Left lung (tissue), 10 donors: ENCODE results near the gene RAB28. TPM values are rescaled to one million over a fixed set of nuclear protein-coding genes. Genes with fewer than 3 reads are reported as not detected.

Experiments used
- ATAC-seq: fragments of 200-7000 bp; cut with Tn5 transposase; one replicate; pipeline ENCODE4 v1.9.1; 2020; ENCODE audit warnings: moderate library complexity
- DNase-seq, 4 donors: peaks; one replicate each; pipeline ENCODE4 v3.0.0-alpha.2; 2013 to 2020
- H3K27ac ChIP-seq, 2 donors: fragments of 200-600 bp; sonication (generic) in 1 of 2; one replicate each; pipeline versions ENCODE4 v1.5.0 to v1.8.0; 2020 to 2021
- H3K27me3 ChIP-seq, 2 donors: fragments of 200-600 bp; sonication (generic) in 1 of 2; one replicate each; pipeline versions ENCODE4 v1.5.0 to v1.8.0; 2020 to 2021
- H3K36me3 ChIP-seq, 2 donors: fragments of 200-600 bp; sonication (generic) in 1 of 2; one replicate each; pipeline versions ENCODE4 v1.5.0 to v1.8.0; 2020 to 2021
- H3K4me1 ChIP-seq, 2 donors: fragments of 200-600 bp; one replicate each; pipeline ENCODE4 v1.8.0; 2021
- H3K4me3 ChIP-seq, 2 donors: fragments of 200-600 bp; sonication (generic) in 1 of 2; one replicate each; pipeline versions ENCODE4 v1.5.0 to v1.8.0; 2020 to 2021; ENCODE audit warnings: mild to moderate bottlenecking in 1 of 2
- H3K9me3 ChIP-seq, 2 donors: fragments of 200-600 bp; sonication (generic) in 1 of 2; one replicate each; pipeline versions ENCODE4 v1.5.0 to v1.8.0; 2020 to 2021
- intact Hi-C, 2 donors: fragments of 100-400 bp; cut with DNase I; formaldehyde crosslinking; loops; one replicate each; pipeline versions ENCODE4 v1.11.2 to v1.14.2; 2022
- polyA plus RNA-seq, 6 donors: library from polyadenylated mRNA; unstranded; fragments of 120-200 nt; gene quantifications; one replicate each; pipeline ENCODE4 v1.2.1, GENCODE V29; 2013; ENCODE audit not compliant: insufficient read length in 6 of 6
- total RNA-seq, 2 donors: library from RNA; stranded (reverse); fragmentation: NEBNext Ultra II Directional; extraction: Animal tissue kit (Norgen Biotek cat#: 25700); gene quantifications; one replicate each; pipeline ENCODE4 v1.2.1, GENCODE V29; 2021
- TF ChIP-seq, protein P1 (sequence below), 2 donors: fragments of 200-600 bp; sonication (generic) in 1 of 2; IDR thresholded peaks; one replicate each; pipeline versions ENCODE4 v1.5.0 to v1.8.0; 2021; ENCODE audit warnings: antibody characterized with exemption in 2 of 2
- donor health status: DM: no; HTN: yes; CAD: no.
- donor health status: DM: no; HTN: no; CAD: no.

The RAB28 gene
- total and polyA plus RNA-seq, 8 donors = 12.2 to 33.4 (median 30.6) TPM

DNA sequence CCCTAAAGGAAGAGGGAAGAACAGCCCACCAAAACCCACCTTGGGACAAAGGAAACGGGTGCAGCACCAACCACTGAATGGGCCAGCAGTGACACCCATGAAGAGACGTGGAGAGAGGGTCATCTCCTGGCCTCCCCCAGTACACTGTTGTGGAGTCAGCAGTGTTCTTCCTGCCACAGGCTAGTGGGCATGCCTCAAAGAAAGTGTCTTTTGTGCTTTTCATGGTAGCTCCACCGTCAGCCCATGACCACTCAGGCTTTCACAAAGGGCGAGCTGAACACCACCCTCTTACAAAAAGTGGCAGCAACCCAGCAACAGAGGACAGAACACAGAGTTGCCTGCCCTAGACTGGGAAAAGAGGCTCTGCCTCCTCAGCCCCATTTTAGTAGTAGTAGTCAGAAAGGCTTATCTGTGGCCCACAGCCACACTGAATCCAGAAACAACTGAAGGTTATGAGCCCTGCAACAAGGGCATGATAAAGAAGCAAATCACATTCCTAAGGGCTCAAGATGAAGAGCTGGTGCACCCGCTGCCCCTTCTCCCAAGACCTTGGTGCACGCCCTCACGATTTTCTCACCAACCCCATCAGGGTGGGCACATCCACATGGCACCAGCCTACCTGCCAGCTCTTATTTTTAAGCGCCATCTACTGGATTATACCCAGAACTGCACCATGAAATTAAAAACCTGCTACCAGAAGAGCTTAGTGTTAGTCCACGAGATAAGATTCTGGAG, 53.1 kb downstream of the RAB28 start:
- no peak for ATAC-seq
- no peaks in the 10 kb centered on the region for H3K4me1 ChIP-seq
- DNase-seq = peak in 1 of 4 donors; percentile 14
- intact Hi-C loops = no loop called here
- H3K4me3 ChIP-seq = no peak overlapping the region
- peaks cover 0 to 3% of the 10 kb centered on the region in 2 donors for H3K9me3 ChIP-seq
- TF ChIP-seq, protein P1, sequence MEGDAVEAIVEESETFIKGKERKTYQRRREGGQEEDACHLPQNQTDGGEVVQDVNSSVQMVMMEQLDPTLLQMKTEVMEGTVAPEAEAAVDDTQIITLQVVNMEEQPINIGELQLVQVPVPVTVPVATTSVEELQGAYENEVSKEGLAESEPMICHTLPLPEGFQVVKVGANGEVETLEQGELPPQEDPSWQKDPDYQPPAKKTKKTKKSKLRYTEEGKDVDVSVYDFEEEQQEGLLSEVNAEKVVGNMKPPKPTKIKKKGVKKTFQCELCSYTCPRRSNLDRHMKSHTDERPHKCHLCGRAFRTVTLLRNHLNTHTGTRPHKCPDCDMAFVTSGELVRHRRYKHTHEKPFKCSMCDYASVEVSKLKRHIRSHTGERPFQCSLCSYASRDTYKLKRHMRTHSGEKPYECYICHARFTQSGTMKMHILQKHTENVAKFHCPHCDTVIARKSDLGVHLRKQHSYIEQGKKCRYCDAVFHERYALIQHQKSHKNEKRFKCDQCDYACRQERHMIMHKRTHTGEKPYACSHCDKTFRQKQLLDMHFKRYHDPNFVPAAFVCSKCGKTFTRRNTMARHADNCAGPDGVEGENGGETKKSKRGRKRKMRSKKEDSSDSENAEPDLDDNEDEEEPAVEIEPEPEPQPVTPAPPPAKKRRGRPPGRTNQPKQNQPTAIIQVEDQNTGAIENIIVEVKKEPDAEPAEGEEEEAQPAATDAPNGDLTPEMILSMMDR (IDR thresholded peaks at IDR 0.05) = peak in 1 of 2 donors; percentile 14
- no peak overlapping the region for H3K27ac ChIP-seq
- no peaks in the 10 kb centered on the region for H3K27me3 ChIP-seq
- H3K36me3 ChIP-seq = no peaks in the 10 kb centered on the region

DNA sequence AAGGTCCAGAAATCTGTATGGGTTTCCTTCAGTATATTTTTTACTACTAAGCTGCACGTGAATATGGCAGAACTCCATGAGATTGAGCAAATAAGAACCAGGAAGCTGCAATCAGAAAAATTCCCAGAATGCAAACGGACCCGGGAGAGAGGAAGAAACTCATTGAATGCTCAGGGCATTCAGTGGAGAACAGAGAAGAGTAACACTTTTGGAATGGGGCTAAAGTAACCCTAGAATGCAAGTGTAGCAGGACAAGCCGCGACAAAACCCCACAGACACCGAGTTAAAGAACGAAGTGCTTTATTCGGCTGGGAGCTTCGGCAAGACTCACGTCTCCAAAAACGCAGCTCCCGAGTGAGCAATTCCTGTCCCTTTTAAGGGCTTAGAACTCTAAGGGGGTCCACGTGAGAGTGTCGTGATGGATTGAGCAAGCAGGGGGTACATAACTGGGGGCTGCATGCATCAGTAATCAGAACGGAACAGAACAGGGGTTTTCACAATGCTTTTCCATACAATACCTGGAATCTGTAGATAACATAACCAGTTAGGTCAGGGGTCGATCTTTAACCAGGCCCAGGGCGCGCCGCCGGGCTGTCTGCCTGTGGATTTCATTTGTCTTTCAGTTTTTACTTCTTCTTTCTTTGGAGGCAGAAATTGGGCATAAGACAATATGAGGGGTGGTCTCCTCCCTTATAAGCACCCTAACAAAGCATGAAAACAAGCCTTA, 56.4 kb downstream of the RAB28 start:
- no peak overlapping the region for H3K4me3 ChIP-seq
- ATAC-seq = peak; percentile 22

DNA sequence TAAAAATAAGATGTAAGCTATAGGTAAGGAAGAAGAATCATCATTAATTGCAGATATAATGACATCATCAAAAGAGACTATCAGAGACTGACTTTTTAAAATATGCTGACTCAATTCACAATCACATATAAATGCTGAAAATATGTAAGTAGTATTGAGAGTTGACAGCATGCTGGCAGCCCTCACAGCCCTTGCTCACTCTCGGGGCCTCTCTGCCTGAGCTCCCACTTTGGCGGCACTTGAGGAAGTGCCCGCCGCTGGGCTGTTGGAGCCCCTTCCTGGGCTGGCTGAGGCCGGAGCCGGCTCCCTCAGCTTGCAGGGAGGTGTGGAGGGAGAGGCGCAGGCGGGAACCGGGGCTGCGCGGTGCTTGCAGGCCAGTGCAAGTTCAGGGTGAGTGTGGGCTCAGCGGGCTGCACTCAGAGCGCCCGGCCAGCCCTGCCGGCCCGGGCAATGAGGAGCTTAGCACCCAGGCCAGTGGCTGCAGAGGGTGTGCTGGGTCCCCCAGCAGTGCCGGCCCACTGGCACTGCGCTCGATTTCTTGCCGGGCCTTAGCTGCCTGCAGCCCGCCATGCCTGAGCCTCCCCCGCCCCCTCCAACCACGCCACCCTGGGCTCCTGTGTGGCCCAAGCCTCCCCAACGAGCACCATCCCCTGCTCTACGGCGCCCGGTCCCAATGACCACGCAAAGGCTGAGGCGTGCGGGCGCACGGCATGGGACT, 68.9 kb downstream of the RAB28 start:
- Histone ChIP-seq H3K36me3 (no peaks in the 10 kb centered on the region), H3K4me3 (no peak overlapping the region), H3K4me1 (peaks cover 0 to 4% of the 10 kb centered on the region in 2 donors), H3K27ac (no peak overlapping the region), H3K27me3 (no peaks in the 10 kb centered on the region), H3K9me3 (peaks cover 0 to 3% of the 10 kb centered on the region in 2 donors)
- ATAC-seq (no peak), DNase-seq (peak in 1 of 4 donors; percentile 74)
- TF ChIP-seq, protein P1 (IDR thresholded peaks at IDR 0.05) = no peak
- intact Hi-C loops = no loop called here

More for the DNA sequence above, 56.4 kb downstream of the RAB28 start:
- peak in 1 of 4 donors; percentile 43 for DNase-seq
- Histone ChIP-seq H3K27me3 (no peaks in the 10 kb centered on the region), H3K4me1 (no peaks in the 10 kb centered on the region), H3K27ac (no peak overlapping the region), H3K36me3 (peaks cover 0 to 9% of the 10 kb centered on the region in 2 donors), H3K9me3 (no peaks in the 10 kb centered on the region)
- TF ChIP-seq, protein P1 (IDR thresholded peaks at IDR 0.05) = no peak
- intact Hi-C loops = no loop called here

DNA sequence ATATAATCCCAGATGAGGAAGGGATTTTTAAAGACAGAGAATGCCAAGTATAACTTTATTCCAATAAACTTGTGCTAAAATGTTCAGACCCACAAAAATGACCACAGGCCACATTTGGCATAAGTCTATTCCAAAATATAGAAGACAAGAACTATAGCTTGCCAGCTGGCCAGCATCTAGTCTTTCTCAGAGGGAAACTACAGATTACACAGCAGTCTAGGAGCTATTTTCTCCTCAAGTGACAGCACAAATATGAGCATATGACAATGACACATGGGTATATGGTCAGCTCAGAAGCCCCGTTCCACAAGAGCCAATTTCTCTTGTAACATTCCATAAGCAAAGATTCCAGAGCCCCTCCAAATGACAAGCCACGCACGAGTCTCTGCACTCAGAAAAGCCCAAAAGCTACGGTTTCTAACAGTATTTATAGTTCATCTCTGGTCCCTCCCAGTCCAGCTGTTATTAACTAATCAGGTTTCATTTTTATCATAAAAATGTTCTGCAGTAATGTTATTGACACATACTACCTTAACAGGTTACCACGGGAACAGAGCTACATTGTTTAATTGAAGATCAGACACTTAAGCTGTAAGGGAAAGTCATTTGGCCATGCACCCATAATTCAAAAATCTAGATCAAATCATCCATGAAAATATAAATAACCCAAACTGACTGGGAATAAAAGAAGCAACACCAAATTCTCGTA, 70.3 kb downstream of the RAB28 start:
- no peak for ATAC-seq
- H3K9me3 ChIP-seq = no peaks in the 10 kb centered on the region
- H3K27me3 ChIP-seq = no peaks in the 10 kb centered on the region
- peaks cover 0 to 4% of the 10 kb centered on the region in 2 donors for H3K4me1 ChIP-seq
- peak in 1 of 4 donors; percentile 11 for DNase-seq
- H3K36me3 ChIP-seq = no peaks in the 10 kb centered on the region
- no peak overlapping the region for H3K4me3 ChIP-seq
- TF ChIP-seq, protein P1 (IDR thresholded peaks at IDR 0.05) = no peak
- H3K27ac ChIP-seq = no peak overlapping the region
- intact Hi-C loops = no loop called here
